ENCODE measurements around the gene ZNF579.

Gene ZNF579

GRCh38 chr19:55581145-55581822, 636 bp upstream of the ZNF579 start:
- H3K79me2 ChIP-seq (ENCODE audit: insufficient read depth, low read depth), result no peaks in the 10 kb centered on the region
- TF ChIP-seq CTCF (conservative IDR thresholded peaks at IDR 0.05; ENCODE audit: low read depth, low read length), result no peak
- peak overlapping the region; percentile 65 for H3K4me2 ChIP-seq
- peak overlapping the region; percentile 83 for H2AFZ ChIP-seq (ENCODE audit: low read depth)
- no peaks in the 10 kb centered on the region for H3K36me3 ChIP-seq (ENCODE audit: insufficient read depth)
- H3K4me3 ChIP-seq (IDR thresholded peaks at IDR 0.05; ENCODE audit: insufficient read depth, low read depth, low read length), result no peak overlapping the region
- no peaks in the 10 kb centered on the region for H3K4me1 ChIP-seq (ENCODE audit: low read depth, poor library complexity, severe bottlenecking)
- H3K27me3 ChIP-seq (ENCODE audit: insufficient read depth, low read depth), result peaks cover 18% of the 10 kb centered on the region
- peak overlapping the region; percentile 14; the same call in 1 of the 2 replicates for H3K9ac ChIP-seq
- H3K27ac ChIP-seq, result no peak overlapping the region
- no peaks in the 10 kb centered on the region for H4K20me1 ChIP-seq (ENCODE audit: insufficient read depth)

- no peaks in the 10 kb centered on the region for H3K79me2 ChIP-seq (ENCODE audit: insufficient read depth, low read depth)
- H3K4me1 ChIP-seq (ENCODE audit: low read depth, poor library complexity, severe bottlenecking), result no peaks in the 10 kb centered on the region
- H3K36me3 ChIP-seq (ENCODE audit: insufficient read depth), result no peaks in the 10 kb centered on the region
- peak overlapping the region; percentile 54 for H3K4me2 ChIP-seq
- peak overlapping the region; percentile 83 for H2AFZ ChIP-seq (ENCODE audit: low read depth)
- H3K27ac ChIP-seq, result no peak overlapping the region
- H3K4me3 ChIP-seq (IDR thresholded peaks at IDR 0.05; ENCODE audit: insufficient read depth, low read depth, low read length), result no peak overlapping the region
- H3K9ac ChIP-seq, result peak overlapping the region; percentile 72; the same call in 1 of the 2 replicates
- TF ChIP-seq CTCF (conservative IDR thresholded peaks at IDR 0.05; ENCODE audit: low read depth, low read length), result no peak
- H3K27me3 ChIP-seq (ENCODE audit: insufficient read depth, low read depth), result peaks cover 8% of the 10 kb centered on the region; the same call in 1 of the 2 replicates
- no peaks in the 10 kb centered on the region for H4K20me1 ChIP-seq (ENCODE audit: insufficient read depth)
These were observed 654 bp downstream of the ZNF579 start for GRCh38 chr19:55579766-55580621.

- peak overlapping the region; percentile 54; the same call in 1 of the 2 replicates for H3K4me2 ChIP-seq
- H3K36me3 ChIP-seq (ENCODE audit: insufficient read depth), result no peaks in the 10 kb centered on the region
- H3K27me3 ChIP-seq (ENCODE audit: insufficient read depth, low read depth), result peaks cover 4% of the 10 kb centered on the region; the same call in 1 of the 2 replicates
- no peaks in the 10 kb centered on the region for H3K4me1 ChIP-seq (ENCODE audit: low read depth, poor library complexity, severe bottlenecking)
- H3K79me2 ChIP-seq (ENCODE audit: insufficient read depth, low read depth), result no peaks in the 10 kb centered on the region
- no peaks in the 10 kb centered on the region for H4K20me1 ChIP-seq (ENCODE audit: insufficient read depth)
- TF ChIP-seq CTCF (conservative IDR thresholded peaks at IDR 0.05; ENCODE audit: low read depth, low read length), result no peak
- no peak overlapping the region for H3K27ac ChIP-seq
- H2AFZ ChIP-seq (ENCODE audit: low read depth), result no peak overlapping the region
- H3K4me3 ChIP-seq (IDR thresholded peaks at IDR 0.05; ENCODE audit: insufficient read depth, low read depth, low read length), result no peak overlapping the region
- no peak overlapping the region for H3K9ac ChIP-seq
These were observed 1.6 kb downstream of the ZNF579 start for GRCh38 chr19:55578761-55579747.
